K562 (cell line): ENCODE data around the gene PGP. TPM values are rescaled to one million over a fixed set of nuclear protein-coding genes. Genes with fewer than 3 reads are reported as not detected.

Experiments
- ATAC-seq: fragments of 200-7000 bp; cut with Tn5 transposase; 3 replicates; pipeline ENCODE4 v1.9.1; 2020; ENCODE audit warnings: moderate library complexity
- BruUV-seq: library from RNA; stranded (reverse); fragments of 400-500 nt; replicated peaks from 2 replicates; lab custom pipeline; 2021; lab: Mats Ljungman, UMichigan
- CTCF ChIA-PET: fragments of 300-600 bp; formaldehyde crosslinking; extraction: SDS; loops from one replicate; lab custom pipeline; 2021; ENCODE audit warnings: low intra/inter-chr PET ratio; lab: Yijun Ruan, JAX
- POLR2A ChIA-PET: fragments of 300-600, 350-650 bp; sonication (Branson Sonifier 250); formaldehyde crosslinking; extraction: SDS; loops from one replicate; lab custom pipeline; 2021; ENCODE audit warnings: antibody characterized with exemption, inconsistent platforms; lab: Yijun Ruan, JAX
- DNase-seq, 4 experiments: peaks; one replicate each; pipeline versions ENCODE4 v3.0.0 to v3.0.0-alpha.2; 2011 to 2018; ENCODE audit warnings: low spot score in 3 of 4, mixed read lengths in 3 of 4; ENCODE audit errors: extremely low read depth in 1 of 4
- FAIRE-seq: peaks from 2 replicates; lab custom pipeline; 2011; peaks lifted over from hg19 to GRCh38; lab: Jason Lieb, UNC
- H2AFZ ChIP-seq: 2 replicates; pipeline ENCODE4 v1.6.0; 2011; ENCODE audit warnings: low read depth, low read length, control low read depth, inconsistent platforms
- H3K27ac ChIP-seq: fragments of 200-600 bp; 3 replicates; pipeline ENCODE4 v1.8.0; 2011; ENCODE audit warnings: low read depth, mild to moderate bottlenecking, control low read depth, inconsistent platforms, low read length, moderate library complexity, mixed read lengths; ENCODE audit errors: extremely low read depth
- H3K27me3 ChIP-seq, 2 experiments: fragments of 300-600 bp in 1 of 2; 2 replicates in 1 of 2; 3 replicates in 1 of 2; pipeline versions ENCODE4 v1.6.0 to v1.8.0; 2011; ENCODE audit warnings: inconsistent platforms in 2 of 2, low read length in 2 of 2, mild to moderate bottlenecking in 1 of 2, mixed read lengths in 1 of 2, moderate library complexity in 1 of 2; ENCODE audit not compliant: control insufficient read depth in 2 of 2, insufficient read depth in 2 of 2
- H3K36me3 ChIP-seq: fragments of 300-600 bp; 3 replicates; pipeline ENCODE4 v1.8.0; 2011; ENCODE audit warnings: mild to moderate bottlenecking, low read length, inconsistent platforms; ENCODE audit not compliant: control insufficient read depth, insufficient read depth
- H3K4me1 ChIP-seq, 2 experiments: fragments of 200-600 bp in 1 of 2; replicated peaks in 1 of 2; 2 replicates in 1 of 2; 3 replicates in 1 of 2; pipeline versions ENCODE4 v1.5.1 to v1.8.0; 2011; ENCODE audit warnings: inconsistent platforms in 2 of 2, low read length in 2 of 2, mild to moderate bottlenecking in 1 of 2, mixed read lengths in 1 of 2, moderate library complexity in 1 of 2; ENCODE audit not compliant: control insufficient read depth in 2 of 2, insufficient read depth in 2 of 2
- H3K4me2 ChIP-seq: 2 replicates; pipeline ENCODE4 v1.6.1; 2011; ENCODE audit warnings: low read length, control low read depth, inconsistent platforms, mixed read lengths; ENCODE audit not compliant: insufficient read depth
- H3K4me3 ChIP-seq: fragments of 200-600 bp; sonication (generic), shearing (Covaris generic); 2 replicates; pipeline ENCODE4 v1.5.1; 2016; ENCODE audit warnings: control low read depth, inconsistent platforms
- H3K79me2 ChIP-seq: fragments of 200-600 bp; 3 replicates; pipeline ENCODE4 v1.8.0; 2011; ENCODE audit warnings: low read length, inconsistent platforms; ENCODE audit not compliant: control insufficient read depth, insufficient read depth
- H3K9ac ChIP-seq, 2 experiments: 2 replicates each; pipeline versions ENCODE4 v1.6.0 to v1.6.1; 2011; ENCODE audit warnings: low read depth in 2 of 2, low read length in 2 of 2, control low read depth in 1 of 2, inconsistent platforms in 1 of 2, mild to moderate bottlenecking in 1 of 2, mixed read lengths in 1 of 2; ENCODE audit not compliant: insufficient read depth in 1 of 2
- H3K9me1 ChIP-seq: one replicate; pipeline ENCODE4 v1.6.0; 2011; ENCODE audit warnings: inconsistent platforms, mild to moderate bottlenecking, low read length, moderate library complexity; ENCODE audit not compliant: control insufficient read depth, insufficient read depth
- H3K9me3 ChIP-seq: replicated peaks from 2 replicates; pipeline ENCODE4 v1.5.1; 2011; ENCODE audit warnings: low read depth, low read length, inconsistent platforms; ENCODE audit not compliant: control insufficient read depth, insufficient read depth
- H4K20me1 ChIP-seq: replicated peaks from 2 replicates; pipeline ENCODE4 v1.6.1; 2011; ENCODE audit warnings: low read length, inconsistent platforms, mixed read lengths; ENCODE audit not compliant: control insufficient read depth, insufficient read depth
- CBX3 ChIP-seq, 2 experiments: IDR thresholded peaks; 1 replicate in 1 of 2; 2 replicates in 1 of 2; pipeline ENCODE4 v1.6.1; 2012; ENCODE audit warnings: inconsistent platforms in 2 of 2, low read length in 2 of 2, borderline replicate concordance in 1 of 2, control low read depth in 1 of 2
- CTCFL ChIP-seq: IDR thresholded peaks from 2 replicates; pipeline ENCODE4 v1.6.1; 2011; ENCODE audit warnings: borderline replicate concordance, low read depth, mild to moderate bottlenecking, moderate library complexity, low read length; ENCODE audit not compliant: insufficient read depth, poor library complexity, severe bottlenecking
- DNMT1 ChIP-seq: fragments of 450-650 bp; IDR thresholded peaks from 2 replicates; pipeline ENCODE4 v1.6.1; 2016; ENCODE audit warnings: antibody characterized with exemption, mild to moderate bottlenecking
- HMGXB4 ChIP-seq: sonication (generic); formaldehyde crosslinking; IDR thresholded peaks from 2 replicates; pipeline ENCODE4 v1.8.1; 2023; ENCODE audit warnings: mild to moderate bottlenecking, missing genetic modification reagents
- KLF16 ChIP-seq: IDR thresholded peaks from 2 replicates; pipeline ENCODE4 v1.6.1; 2016; ENCODE audit warnings: antibody characterized with exemption
- MLX ChIP-seq, 2 experiments: fragments of 450-650 bp in 1 of 2; sonication (generic) in 1 of 2; formaldehyde crosslinking; conservative IDR thresholded peaks; 2 replicates each; pipeline versions ENCODE4 v1.4.0 to v1.8.1; 2020 to 2022; ENCODE audit warnings: mild to moderate bottlenecking in 1 of 2, missing genetic modification reagents in 1 of 2
- POLR2AphosphoS2 ChIP-seq: IDR thresholded peaks from 2 replicates; pipeline ENCODE4 v1.6.1; 2012; ENCODE audit warnings: low read length, improper control_type of control experiment
- SAP30 ChIP-seq: fragments of 200-600 bp; sonication (generic); IDR thresholded peaks from 2 replicates; pipeline ENCODE4 v1.6.1; 2012; ENCODE audit warnings: borderline replicate concordance, low read depth, mild to moderate bottlenecking, moderate library complexity, low read length, control low read depth, inconsistent platforms; ENCODE audit not compliant: insufficient read depth, poor library complexity, severe bottlenecking
- TEAD4 ChIP-seq, 2 experiments: sonication (generic) in 1 of 2; formaldehyde crosslinking in 1 of 2; IDR thresholded peaks; 2 replicates each; pipeline versions ENCODE4 v1.6.1 to v1.8.0; 2012 to 2022; ENCODE audit warnings: borderline replicate concordance in 1 of 2, inconsistent platforms in 1 of 2, low read length in 1 of 2, mild to moderate bottlenecking in 1 of 2, missing genetic modification reagents in 1 of 2
- THAP12 ChIP-seq: fragments of 250-450 bp; sonication (Bioruptor Pico); IDR thresholded peaks from 2 replicates; pipeline ENCODE4 v1.9.0; 2021; ENCODE audit warnings: mild to moderate bottlenecking, inconsistent platforms
- ZNF224 ChIP-seq: sonication (generic); formaldehyde crosslinking; IDR thresholded peaks from 2 replicates; pipeline ENCODE4 v1.8.0; 2022; ENCODE audit warnings: mild to moderate bottlenecking, missing genetic modification reagents
- ZNF431 ChIP-seq: sonication (generic); formaldehyde crosslinking; IDR thresholded peaks from 2 replicates; pipeline ENCODE4 v1.8.0; 2022; ENCODE audit warnings: mild to moderate bottlenecking, missing genetic modification reagents
- WGBS: fragments of 100-300 bp; shearing (Covaris generic); methylation state at CpG from one replicate; pipeline ENCODE4 v1.1.6; 2016; ENCODE audit warnings: low coverage, mixed read lengths; ENCODE audit not compliant: insufficient coverage; ENCODE audit errors: missing lambda C conversion rate; 5-methylcytosine and 5-hydroxymethylcytosine counted together
- in situ Hi-C: fragments of 300-500 bp; cut with MboI; formaldehyde crosslinking; loops from 4 replicates; pipeline ENCODE4 v1.15.0; 2018; ENCODE audit warnings: inconsistent platforms, mixed read lengths
- intact Hi-C: fragments of 100-400 bp; cut with micrococcal nuclease; formaldehyde crosslinking; loops from 2 replicates; pipeline ENCODE4 v1.14.2; 2022
- polyA plus RNA-seq, 8 experiments: library from polyadenylated mRNA; depleted of rRNA in 4 of 8; stranded (reverse) in 5 of 8; unstranded in 3 of 8; fragments of >200 nt; fragmentation: Nextera tagmentation in 2 of 8; fragmentation: Illumina TruSeq in 1 of 8; extraction: Ambion mirVana in 2 of 8; extraction: Trizol in 1 of 8; gene quantifications; 2 replicates each; pipeline versions ENCODE4 v1.2.1 to v1.2.3, GENCODE V29; 2011 to 2014; ENCODE audit warnings: inconsistent platforms in 1 of 8, missing spikeins in 1 of 8
- total RNA-seq, 7 experiments: library from RNA; depleted of rRNA in 6 of 7; stranded (reverse); fragments of >200 nt in 6 of 7; fragmentation: Illumina TruSeq in 2 of 7; extraction: Trizol in 2 of 7; gene quantifications; 2 replicates each; pipeline versions ENCODE4 v1.2.1 to v1.2.3, GENCODE V29; 2011 to 2021; ENCODE audit warnings: low replicate concordance in 1 of 7

Gene PGP
- total and polyA plus RNA-seq, 9 of the 15 experiments (the other 6 are each of a cell fraction or from before 2014, with no cell fraction given), result 1.1 to 57.6 (median 19.6) TPM

- ChIA-PET CTCF (no interaction called here), POLR2A (interaction anchor here (0.5 to 1.1 kb wide), 3 partner anchors 11 to 110 kb away, joined by 3 to 7 read pairs (median 3); no protein-coding TSS in a partner anchor)
- FAIRE-seq, result peak; percentile 83
- 82% methylated on average over 23 of the region's 106 CpGs for WGBS
- in situ Hi-C loops (no loop called here), intact Hi-C loops (no loop called here)
- H3K4me1 ChIP-seq, result peaks cover 2 to 81% of the 10 kb centered on the region in 2 experiments; a peak in 3 of 5 replicates
- H3K9ac ChIP-seq, result no peak overlapping the region
- no peaks in the 10 kb centered on the region for H3K9me1 ChIP-seq
- H3K4me3 ChIP-seq, result no peak overlapping the region
- H4K20me1 ChIP-seq, result no peaks in the 10 kb centered on the region; the same call in 1 of the 2 replicates
- no peaks in the 10 kb centered on the region for H3K9me3 ChIP-seq
- no peaks in the 10 kb centered on the region for H3K79me2 ChIP-seq
- no peaks in the 10 kb centered on the region for H3K27me3 ChIP-seq
- H3K4me2 ChIP-seq, result no peak overlapping the region
- DNase-seq, result peak; percentile 85 to 97 (median 92)
- BruUV-seq, result no TSS peak
- H3K27ac ChIP-seq, result no peak overlapping the region
- no peak overlapping the region for H2AFZ ChIP-seq
- peaks cover 39% of the 10 kb centered on the region; the same call in 1 of the 3 replicates for H3K36me3 ChIP-seq
- peak; percentile 94 for ATAC-seq
- TF ChIP-seq CBX3 (IDR thresholded peaks at IDR 0.05; ENCODE audit: borderline replicate concordance in 1 of 2, low read length in 2 of 2) (peak in 1 of 2 experiments; percentile 55; a peak in 1 of 3 replicates), TEAD4 (IDR thresholded peaks at IDR 0.05; ENCODE audit: low read length) (0 out of 2 replicates have a peak, but pooled peaks have one; percentile 5), TEAD4 (CRISPR knock-in tag; IDR thresholded peaks at IDR 0.05; ENCODE audit: borderline replicate concordance) (no peak), CTCFL (peak; percentile 37), SAP30 (no peak), ZNF431 (CRISPR knock-in tag) (peak; percentile 74), DNMT1 (no peak), ZNF224 (no peak), KLF16 (peak; percentile 8; the same call in 1 of the 2 replicates), THAP12 (peak; percentile 45; the same call in 1 of the 2 replicates), MLX (CRISPR knock-in tag; conservative IDR thresholded peaks at IDR 0.05) (0 out of 4 replicates have a peak, but pooled peaks of 1 of the 2 experiments have one; percentile 54), HMGXB4 (peak; percentile 71; the same call in 1 of the 2 replicates), POLR2AphosphoS2 (peak; percentile 81; the same call in 1 of the 2 replicates)
Observed at GRCh38 chr16:2178321-2179106, 36.1 kb downstream of the PGP start.
